MCF 10A (cell line): Measurements from ENCODE around the gene BUB1B. TPM values are rescaled to one million over a fixed set of nuclear protein-coding genes. Genes with fewer than 3 reads are reported as not detected.

Source experiments
- BruUV-seq: library from RNA; stranded (reverse); fragments of 400-500 nt; replicated peaks from 2 replicates; lab custom pipeline; 2021; lab: Mats Ljungman, UMichigan
- CTCF ChIA-PET: fragments of 300-600 bp; sonication (Branson Sonifier 250); formaldehyde crosslinking; extraction: SDS; loops from one replicate; lab custom pipeline; 2021; ENCODE audit warnings: antibody characterized with exemption, inconsistent platforms; lab: Yijun Ruan, JAX
- POLR2A ChIA-PET: fragments of 300-600, 350-650 bp; sonication (Branson Sonifier 250); formaldehyde crosslinking; extraction: SDS; loops from one replicate; lab custom pipeline; 2020; ENCODE audit warnings: antibody characterized with exemption, inconsistent platforms; lab: Yijun Ruan, JAX
- DNase-seq: peaks from one replicate; pipeline ENCODE4 v3.0.0-alpha.2; 2018; ENCODE audit not compliant: unreplicated experiment
- H3K27ac Mint-ChIP-seq: one replicate; pipeline ENCODE4 v1.8.0; 2022; ENCODE audit warnings: mild to moderate bottlenecking, low read depth, mixed read lengths; ENCODE audit not compliant: unreplicated experiment
- H3K27me3 Mint-ChIP-seq: one replicate; pipeline ENCODE4 v1.8.0; 2022; ENCODE audit warnings: mixed read lengths; ENCODE audit not compliant: insufficient read depth, unreplicated experiment
- H3K36me3 Mint-ChIP-seq: one replicate; pipeline ENCODE4 v1.8.0; 2022; ENCODE audit warnings: mild to moderate bottlenecking, moderate library complexity, mixed read lengths; ENCODE audit not compliant: insufficient read depth, unreplicated experiment
- H3K4me1 Mint-ChIP-seq: one replicate; pipeline ENCODE4 v1.8.0; 2022; ENCODE audit warnings: mixed read lengths; ENCODE audit not compliant: insufficient read depth, unreplicated experiment
- H3K4me3 Mint-ChIP-seq: one replicate; pipeline ENCODE4 v1.8.0; 2022; ENCODE audit warnings: mild to moderate bottlenecking, moderate library complexity, mixed read lengths; ENCODE audit not compliant: unreplicated experiment
- H3K9me3 Mint-ChIP-seq: one replicate; pipeline ENCODE4 v1.8.0; 2022; ENCODE audit warnings: mixed read lengths; ENCODE audit not compliant: unreplicated experiment
- CTCF ChIP-seq: fragments of 200-600 bp; IDR thresholded peaks from one replicate; pipeline ENCODE4 v1.8.0; 2022; ENCODE audit warnings: antibody characterized with exemption, mild to moderate bottlenecking; ENCODE audit not compliant: unreplicated experiment
- intact Hi-C: fragments of 100-400 bp; cut with micrococcal nuclease; formaldehyde crosslinking; loops from 2 replicates; pipeline ENCODE4 v1.14.1; 2022
- total RNA-seq: library from RNA; stranded (reverse); gene quantifications from 2 replicates; pipeline ENCODE4 v1.2.3, GENCODE V29; 2022

Gene BUB1B
- total RNA-seq, 1 experiment from 2014 or later: 30.9 TPM

- intact Hi-C loops: no loop called here
- no peak for TF ChIP-seq CTCF
- Mint-ChIP-seq H3K4me1 (peaks cover 5% of the 10 kb centered on the region), H3K9me3 (no peaks in the 10 kb centered on the region), H3K27me3 (no peaks in the 10 kb centered on the region), H3K27ac (no peak overlapping the region), H3K4me3 (no peak overlapping the region), H3K36me3 (peaks cover 4% of the 10 kb centered on the region)
- no TSS peak for BruUV-seq
- ChIA-PET CTCF (interaction anchor here (0.6 to 7.2 kb wide), 4 partner anchors 11 to 110 kb away, joined by 3 to 75 read pairs (median 24); no protein-coding TSS in a partner anchor), POLR2A (interaction anchor here (1.6 to 2.2 kb wide), 3 partner anchors 10 to 17 kb away, joined by 3 to 7 read pairs (median 6); partner anchors contain the start of gene PAK6)
- no peak for DNase-seq
Measured at GRCh38 chr15:40229316-40229715, 68.4 kb downstream of the BUB1B start.

GRCh38 chr15:40229956-40230355 is 69.1 kb downstream of the BUB1B start:
- POLR2A ChIA-PET: interaction anchor here (1.2 to 2.2 kb wide), 2 partner anchors 9 to 37 kb away, joined by 5 to 6 read pairs; partner anchors contain the start of gene PAK6
- TF ChIP-seq CTCF: no peak
- no peaks in the 10 kb centered on the region for H3K27me3 Mint-ChIP-seq
- intact Hi-C loops: no loop called here
- H3K27ac Mint-ChIP-seq: no peak overlapping the region
- peaks cover 4% of the 10 kb centered on the region for H3K36me3 Mint-ChIP-seq
- H3K9me3 Mint-ChIP-seq: no peaks in the 10 kb centered on the region
- CTCF ChIA-PET: interaction anchor here (0.9 to 7.2 kb wide), 4 partner anchors 12 to 49 kb away, joined by 3 to 75 read pairs (median 24); no protein-coding TSS in a partner anchor
- BruUV-seq: no TSS peak
- no peak for DNase-seq
- peaks cover 11% of the 10 kb centered on the region for H3K4me1 Mint-ChIP-seq
- H3K4me3 Mint-ChIP-seq: no peak overlapping the region

- Mint-ChIP-seq H3K27ac (peak overlapping the region; percentile 54), H3K27me3 (no peaks in the 10 kb centered on the region)
- CTCF ChIA-PET: interaction anchor here (0.6 to 4.4 kb wide), 5 partner anchors 10 to 605 kb away, joined by 3 to 35 read pairs (median 4); no protein-coding TSS in a partner anchor
Measured at GRCh38 chr15:40232625-40233070, 71.8 kb downstream of the BUB1B start.

More at GRCh38 chr15:40232625-40233070, 71.8 kb downstream of the BUB1B start:
- BruUV-seq: no TSS peak
- H3K9me3 Mint-ChIP-seq: no peaks in the 10 kb centered on the region
- peaks cover 13% of the 10 kb centered on the region for H3K4me1 Mint-ChIP-seq
- POLR2A ChIA-PET: interaction anchor here (0.5 to 1.4 kb wide), 2 partner anchors 10 to 47 kb away, joined by 3 to 5 read pairs; no protein-coding TSS in a partner anchor
- TF ChIP-seq CTCF: no peak
- no peak overlapping the region for H3K4me3 Mint-ChIP-seq
- intact Hi-C loops: no loop called here
- peak; percentile 51 for DNase-seq
- H3K36me3 Mint-ChIP-seq: peaks cover 4% of the 10 kb centered on the region
